Stimulated activated effector memory CD8-positive, alpha-beta T cell treated with anti-CD3 and anti-CD28 coated beads, Interleukin-12 subunit alpha, Interleukin-12 subunit beta, amount 100 ng/mL, for 72 hours (primary cell): ENCODE measurements around the gene FEM1C.
A peak's percentile ranks its signal among the peaks of the same experiment; 100 is the strongest.

ENCODE experiments used
- ATAC-seq: fragments of 150-1000 bp; cut with Tn5 transposase; 2 replicates; pipeline ENCODE4 v1.10.0; 2021
- DNase-seq, 2 donors: peaks; one replicate each; pipeline ENCODE4 v3.0.0; 2021 to 2022; ENCODE audit warnings: low spot score in 2 of 2
- H3K27ac Mint-ChIP-seq: one replicate; pipeline ENCODE4 v1.8.0; 2022; ENCODE audit warnings: mild to moderate bottlenecking, mixed read lengths
- H3K36me3 Mint-ChIP-seq: one replicate; pipeline ENCODE4 v1.8.0; 2022; ENCODE audit warnings: mild to moderate bottlenecking, mixed read lengths
- H3K4me1 Mint-ChIP-seq: one replicate; pipeline ENCODE4 v1.8.0; 2022; ENCODE audit warnings: mixed read lengths
- H3K4me3 Mint-ChIP-seq: one replicate; pipeline ENCODE4 v1.8.0; 2022; ENCODE audit warnings: mild to moderate bottlenecking, mixed read lengths
- H3K9me3 Mint-ChIP-seq: one replicate; pipeline ENCODE4 v1.8.0; 2022; ENCODE audit warnings: mixed read lengths

Gene FEM1C

GRCh38 chr5:115511632-115512031, 32.9 kb downstream of the FEM1C start:
- DNase-seq, result no peak
- peaks cover 5% of the 10 kb centered on the region for H3K9me3 Mint-ChIP-seq
- no peak overlapping the region for H3K4me3 Mint-ChIP-seq
- H3K36me3 Mint-ChIP-seq, result no peaks in the 10 kb centered on the region
- no peak overlapping the region for H3K27ac Mint-ChIP-seq
- no peak for ATAC-seq
- H3K4me1 Mint-ChIP-seq, result no peaks in the 10 kb centered on the region

- Mint-ChIP-seq H3K27ac (no peak overlapping the region), H3K4me3 (no peak overlapping the region), H3K4me1 (no peaks in the 10 kb centered on the region), H3K9me3 (peaks cover 5% of the 10 kb centered on the region), H3K36me3 (no peaks in the 10 kb centered on the region)
- ATAC-seq (no peak), DNase-seq (no peak)
Measured at GRCh38 chr5:115510145-115510645, 34.4 kb downstream of the FEM1C start.

- no peak overlapping the region for H3K27ac Mint-ChIP-seq
- DNase-seq, result no peak
- no peaks in the 10 kb centered on the region for H3K4me1 Mint-ChIP-seq
- no peak overlapping the region for H3K4me3 Mint-ChIP-seq
- no peaks in the 10 kb centered on the region for H3K36me3 Mint-ChIP-seq
- no peak for ATAC-seq
- peaks cover 5% of the 10 kb centered on the region for H3K9me3 Mint-ChIP-seq
Measured at GRCh38 chr5:115509547-115509946, 35.0 kb downstream of the FEM1C start.

- Mint-ChIP-seq H3K4me3 (no peak overlapping the region), H3K9me3 (peaks cover 5% of the 10 kb centered on the region), H3K4me1 (no peaks in the 10 kb centered on the region), H3K27ac (no peak overlapping the region), H3K36me3 (no peaks in the 10 kb centered on the region)
- ATAC-seq, result no peak
- no peak for DNase-seq
Measured at GRCh38 chr5:115507681-115508080, 36.9 kb downstream of the FEM1C start.

GRCh38 chr5:115503420-115503819, 41.2 kb downstream of the FEM1C start:
- Mint-ChIP-seq H3K4me1 (no peaks in the 10 kb centered on the region), H3K4me3 (no peak overlapping the region), H3K36me3 (no peaks in the 10 kb centered on the region), H3K27ac (no peak overlapping the region), H3K9me3 (no peaks in the 10 kb centered on the region)
- DNase-seq, result no peak
- no peak for ATAC-seq

- Mint-ChIP-seq H3K4me1 (no peaks in the 10 kb centered on the region), H3K27ac (no peak overlapping the region)
- no peak for ATAC-seq
Measured at GRCh38 chr5:115501464-115502210, 42.9 kb downstream of the FEM1C start.

GRCh38 chr5:115500225-115500624, 44.4 kb downstream of the FEM1C start:
- Mint-ChIP-seq H3K4me1 (no peaks in the 10 kb centered on the region), H3K4me3 (no peak overlapping the region)

More at GRCh38 chr5:115501464-115502210, 42.9 kb downstream of the FEM1C start:
- Mint-ChIP-seq H3K36me3 (no peaks in the 10 kb centered on the region), H3K9me3 (no peaks in the 10 kb centered on the region), H3K4me3 (no peak overlapping the region)
- DNase-seq, result no peak

GRCh38 chr5:115496936-115497576, 47.5 kb downstream of the FEM1C start:
- Mint-ChIP-seq H3K27ac (no peak overlapping the region), H3K4me3 (no peak overlapping the region), H3K4me1 (peaks cover 9% of the 10 kb centered on the region), H3K9me3 (no peaks in the 10 kb centered on the region), H3K36me3 (no peaks in the 10 kb centered on the region)
- ATAC-seq, result no peak
- no peak for DNase-seq

More at GRCh38 chr5:115500225-115500624, 44.4 kb downstream of the FEM1C start:
- no peak overlapping the region for H3K27ac Mint-ChIP-seq
- no peak for DNase-seq
- no peaks in the 10 kb centered on the region for H3K9me3 Mint-ChIP-seq
- no peaks in the 10 kb centered on the region for H3K36me3 Mint-ChIP-seq
- ATAC-seq, result no peak

- DNase-seq, result no peak
- peaks cover 9% of the 10 kb centered on the region for H3K4me1 Mint-ChIP-seq
- peak; percentile 57 for ATAC-seq
- no peaks in the 10 kb centered on the region for H3K36me3 Mint-ChIP-seq
- H3K4me3 Mint-ChIP-seq, result no peak overlapping the region
- no peak overlapping the region for H3K27ac Mint-ChIP-seq
- no peaks in the 10 kb centered on the region for H3K9me3 Mint-ChIP-seq
Measured at GRCh38 chr5:115494570-115495289, 49.8 kb downstream of the FEM1C start.

- no peak overlapping the region for H3K4me3 Mint-ChIP-seq
- peaks cover 24% of the 10 kb centered on the region for H3K4me1 Mint-ChIP-seq
- no peak overlapping the region for H3K27ac Mint-ChIP-seq
- ATAC-seq (no peak), DNase-seq (no peak)
- H3K9me3 Mint-ChIP-seq, result no peaks in the 10 kb centered on the region
- H3K36me3 Mint-ChIP-seq, result no peaks in the 10 kb centered on the region
Measured at GRCh38 chr5:115490596-115490995, 54.0 kb downstream of the FEM1C start.

GRCh38 chr5:115489733-115490132, 54.8 kb downstream of the FEM1C start:
- Mint-ChIP-seq H3K27ac (no peak overlapping the region), H3K36me3 (no peaks in the 10 kb centered on the region), H3K9me3 (no peaks in the 10 kb centered on the region), H3K4me3 (no peak overlapping the region), H3K4me1 (peaks cover 24% of the 10 kb centered on the region)
- no peak for ATAC-seq
- DNase-seq, result no peak

- no peaks in the 10 kb centered on the region for H3K36me3 Mint-ChIP-seq
- H3K27ac Mint-ChIP-seq, result no peak overlapping the region
- peak; percentile 93 for ATAC-seq
- DNase-seq, result no peak
- H3K4me1 Mint-ChIP-seq, result peaks cover 23% of the 10 kb centered on the region
- H3K4me3 Mint-ChIP-seq, result no peak overlapping the region
- H3K9me3 Mint-ChIP-seq, result no peaks in the 10 kb centered on the region
Measured at GRCh38 chr5:115487756-115488155, 56.8 kb downstream of the FEM1C start.

GRCh38 chr5:115487168-115487567, 57.4 kb downstream of the FEM1C start:
- H3K36me3 Mint-ChIP-seq, result no peaks in the 10 kb centered on the region
- no peaks in the 10 kb centered on the region for H3K9me3 Mint-ChIP-seq

GRCh38 chr5:115486728-115487127, 57.8 kb downstream of the FEM1C start:
- no peak for DNase-seq
- Mint-ChIP-seq H3K9me3 (no peaks in the 10 kb centered on the region), H3K27ac (no peak overlapping the region), H3K36me3 (no peaks in the 10 kb centered on the region), H3K4me3 (no peak overlapping the region), H3K4me1 (peaks cover 23% of the 10 kb centered on the region)
- no peak for ATAC-seq

More at GRCh38 chr5:115487168-115487567, 57.4 kb downstream of the FEM1C start:
- Mint-ChIP-seq H3K4me3 (no peak overlapping the region), H3K27ac (no peak overlapping the region), H3K4me1 (peaks cover 23% of the 10 kb centered on the region)
- no peak for DNase-seq
- no peak for ATAC-seq

GRCh38 chr5:115484368-115484767, 60.2 kb downstream of the FEM1C start:
- Mint-ChIP-seq H3K4me1 (peaks cover 23% of the 10 kb centered on the region), H3K36me3 (no peaks in the 10 kb centered on the region), H3K9me3 (no peaks in the 10 kb centered on the region), H3K27ac (no peak overlapping the region), H3K4me3 (no peak overlapping the region)
- DNase-seq (no peak), ATAC-seq (no peak)
